Measurements from ENCODE around the gene VSIG4.

DNA sequence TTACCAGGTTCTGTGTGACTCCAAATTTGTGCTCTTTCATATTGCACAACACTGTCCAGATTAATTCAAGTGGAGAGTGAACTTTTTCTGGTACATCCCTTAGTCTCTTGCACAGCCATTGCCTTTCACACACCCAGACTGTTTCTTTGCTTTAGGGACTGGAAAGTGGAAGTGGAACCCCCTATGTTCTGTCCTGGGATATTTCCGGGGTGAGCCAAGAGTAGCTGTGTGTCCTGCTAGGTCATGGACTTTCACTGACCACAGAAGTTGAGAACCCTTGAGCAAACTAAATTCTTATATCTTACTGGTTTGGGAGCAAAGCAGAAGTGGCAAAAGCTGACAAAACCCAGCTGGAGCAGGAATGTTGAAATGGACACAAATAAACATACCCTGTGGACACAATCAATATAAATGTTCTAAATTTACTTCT, 10.3 kb upstream of the VSIG4 start:
- TF ChIP-seq CTCF (conservative IDR thresholded peaks at IDR 0.05; ENCODE audit: low read depth, low read length) = no peak
- no peak for TF ChIP-seq EZH2 (IDR thresholded peaks at IDR 0.05; ENCODE audit: low read length, unreplicated experiment)
- no peak for TF ChIP-seq EZH2phosphoT487 (IDR thresholded peaks at IDR 0.05; ENCODE audit: borderline replicate concordance, low read length)

All from PC-3 (cell line).